Measurements from ENCODE around the gene KIF23.

The KIF23 gene

GRCh38 chr15:69451951-69452691, 38.0 kb downstream of the KIF23 start:
- TF ChIP-seq FOXM1 (IDR thresholded peaks at IDR 0.05; ENCODE audit: borderline replicate concordance, low read depth) (no peak), USF1 (IDR thresholded peaks at IDR 0.05) (no peak), TAF1 (IDR thresholded peaks at IDR 0.05; ENCODE audit: low read depth) (no peak), RAD21 (IDR thresholded peaks at IDR 0.05; ENCODE audit: low read depth) (no peak), CREB1 (IDR thresholded peaks at IDR 0.05; ENCODE audit: low read depth) (no peak), TEAD4 (IDR thresholded peaks at IDR 0.05) (no peak), EGR1 (IDR thresholded peaks at IDR 0.05) (no peak), REST (IDR thresholded peaks at IDR 0.05; ENCODE audit: low read depth) (no peak), MAX (IDR thresholded peaks at IDR 0.05) (no peak), YY1 (IDR thresholded peaks at IDR 0.05; ENCODE audit: low read depth) (no peak), ZBTB7A (IDR thresholded peaks at IDR 0.05; ENCODE audit: low read depth) (no peak), NFIC (IDR thresholded peaks at IDR 0.05) (no peak), EP300 (IDR thresholded peaks at IDR 0.05; ENCODE audit: borderline replicate concordance) (no peak), CEBPB (IDR thresholded peaks at IDR 0.05) (no peak), TCF12 (IDR thresholded peaks at IDR 0.05; ENCODE audit: low read depth) (no peak)

GRCh38 chr15:69452692-69453521, 38.8 kb downstream of the KIF23 start, which contains the start of gene RPLP1:
TSS of gene RPLP1 (plus strand) at chr15:69452818. CDS start at chr15:69452949, 131 bp downstream.
- TF ChIP-seq CREB1 (IDR thresholded peaks at IDR 0.05; ENCODE audit: low read depth) (no peak), TCF12 (IDR thresholded peaks at IDR 0.05; ENCODE audit: low read depth) (peak; percentile 58), EP300 (IDR thresholded peaks at IDR 0.05; ENCODE audit: borderline replicate concordance) (no peak), CEBPB (IDR thresholded peaks at IDR 0.05) (no peak), TAF1 (IDR thresholded peaks at IDR 0.05; ENCODE audit: low read depth) (peak; percentile 100), REST (IDR thresholded peaks at IDR 0.05; ENCODE audit: low read depth) (0 out of 2 replicates have a peak, but pooled peaks have one; percentile 24), EGR1 (IDR thresholded peaks at IDR 0.05) (no peak), USF1 (IDR thresholded peaks at IDR 0.05) (peak; percentile 50), TEAD4 (IDR thresholded peaks at IDR 0.05) (no peak; the same call in 1 of the 2 replicates), YY1 (IDR thresholded peaks at IDR 0.05; ENCODE audit: low read depth) (peak; percentile 75), MAX (IDR thresholded peaks at IDR 0.05) (peak; percentile 90), ZBTB7A (IDR thresholded peaks at IDR 0.05; ENCODE audit: low read depth) (no peak), NFIC (IDR thresholded peaks at IDR 0.05) (peak; percentile 8; the same call in 1 of the 2 replicates), RAD21 (IDR thresholded peaks at IDR 0.05; ENCODE audit: low read depth) (no peak), FOXM1 (IDR thresholded peaks at IDR 0.05; ENCODE audit: borderline replicate concordance, low read depth) (peak; percentile 27; the same call in 1 of the 2 replicates)

- TF ChIP-seq TAF1 (IDR thresholded peaks at IDR 0.05; ENCODE audit: low read depth), result no peak
Measured at GRCh38 chr15:69454953-69455352, 40.8 kb downstream of the KIF23 start.

GRCh38 chr15:69456208-69457166, 42.3 kb downstream of the KIF23 start:
- TF ChIP-seq NFIC (IDR thresholded peaks at IDR 0.05) (no peak), CREB1 (IDR thresholded peaks at IDR 0.05; ENCODE audit: low read depth) (no peak), TAF1 (IDR thresholded peaks at IDR 0.05; ENCODE audit: low read depth) (no peak)

Data from Ishikawa (cell line).